SK-N-SH (cell line): ENCODE results near the gene SPACA5.
"Not testable (repeated sequence)": the region's sequence is repeated elsewhere in the genome, so short reads cannot be mapped to it uniquely, and the experiment has no call there.

Source experiments
- EP300 ChIP-seq, 2 experiments: IDR thresholded peaks; 2 replicates each; pipeline versions ENCODE4 v1.4.0 to v1.6.1; 2012; ENCODE audit warnings: borderline replicate concordance in 1 of 2, low read depth in 1 of 2, low read length in 1 of 2
- EZH2phosphoT487 ChIP-seq: fragments of 200-600 bp; sonication (generic); IDR thresholded peaks from 2 replicates; pipeline ENCODE4 v1.6.1; 2017; ENCODE audit warnings: low read depth, mixed run types, mild to moderate bottlenecking, antibody characterized with exemption, moderate library complexity, borderline replicate concordance
- FOXJ3 ChIP-seq: sonication (generic); formaldehyde crosslinking; IDR thresholded peaks from 2 replicates; pipeline ENCODE4 v1.5.1; 2020; ENCODE audit warnings: mild to moderate bottlenecking, missing genetic modification reagents
- MAX ChIP-seq: IDR thresholded peaks from 2 replicates; pipeline ENCODE4 v1.4.0; 2012; ENCODE audit warnings: low read depth
- TCF12 ChIP-seq: IDR thresholded peaks from 2 replicates; pipeline ENCODE4 v1.4.0; 2012
- TF ChIP-seq, protein P1 (sequence below): IDR thresholded peaks from 2 replicates; pipeline ENCODE4; 2012
- TF ChIP-seq, protein P2 (sequence below): fragments of 200-600 bp; sonication (generic); IDR thresholded peaks from 2 replicates; pipeline ENCODE4 v1.6.1; 2017; ENCODE audit warnings: antibody characterized with exemption, mild to moderate bottlenecking, moderate library complexity

GRCh38 chrX:48009445-48009960 is 2.7 kb downstream of the SPACA5 start:
- TF ChIP-seq, protein P1, sequence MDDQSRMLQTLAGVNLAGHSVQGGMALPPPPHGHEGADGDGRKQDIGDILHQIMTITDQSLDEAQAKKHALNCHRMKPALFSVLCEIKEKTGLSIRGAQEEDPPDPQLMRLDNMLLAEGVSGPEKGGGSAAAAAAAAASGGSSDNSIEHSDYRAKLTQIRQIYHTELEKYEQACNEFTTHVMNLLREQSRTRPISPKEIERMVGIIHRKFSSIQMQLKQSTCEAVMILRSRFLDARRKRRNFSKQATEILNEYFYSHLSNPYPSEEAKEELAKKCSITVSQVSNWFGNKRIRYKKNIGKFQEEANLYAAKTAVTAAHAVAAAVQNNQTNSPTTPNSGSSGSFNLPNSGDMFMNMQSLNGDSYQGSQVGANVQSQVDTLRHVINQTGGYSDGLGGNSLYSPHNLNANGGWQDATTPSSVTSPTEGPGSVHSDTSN: not testable (repeated sequence)
- TF ChIP-seq, protein P2, sequence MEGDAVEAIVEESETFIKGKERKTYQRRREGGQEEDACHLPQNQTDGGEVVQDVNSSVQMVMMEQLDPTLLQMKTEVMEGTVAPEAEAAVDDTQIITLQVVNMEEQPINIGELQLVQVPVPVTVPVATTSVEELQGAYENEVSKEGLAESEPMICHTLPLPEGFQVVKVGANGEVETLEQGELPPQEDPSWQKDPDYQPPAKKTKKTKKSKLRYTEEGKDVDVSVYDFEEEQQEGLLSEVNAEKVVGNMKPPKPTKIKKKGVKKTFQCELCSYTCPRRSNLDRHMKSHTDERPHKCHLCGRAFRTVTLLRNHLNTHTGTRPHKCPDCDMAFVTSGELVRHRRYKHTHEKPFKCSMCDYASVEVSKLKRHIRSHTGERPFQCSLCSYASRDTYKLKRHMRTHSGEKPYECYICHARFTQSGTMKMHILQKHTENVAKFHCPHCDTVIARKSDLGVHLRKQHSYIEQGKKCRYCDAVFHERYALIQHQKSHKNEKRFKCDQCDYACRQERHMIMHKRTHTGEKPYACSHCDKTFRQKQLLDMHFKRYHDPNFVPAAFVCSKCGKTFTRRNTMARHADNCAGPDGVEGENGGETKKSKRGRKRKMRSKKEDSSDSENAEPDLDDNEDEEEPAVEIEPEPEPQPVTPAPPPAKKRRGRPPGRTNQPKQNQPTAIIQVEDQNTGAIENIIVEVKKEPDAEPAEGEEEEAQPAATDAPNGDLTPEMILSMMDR: not testable (repeated sequence)
- not testable (repeated sequence) for TF ChIP-seq EZH2phosphoT487; EP300 (IDR thresholded peaks at IDR 0.05; ENCODE audit: borderline replicate concordance in 1 of 2, low read depth in 1 of 2, low read length in 1 of 2); TCF12; FOXJ3 (CRISPR knock-in tag); MAX
